Coronary artery (tissue), 2 donors: ENCODE results near the gene WASF2.

Experiments
- DNase-seq: peaks from one replicate; pipeline ENCODE4 v3.0.0-alpha.2; 2017; ENCODE audit warnings: low spot score
- H3K27ac ChIP-seq, 2 donors: fragments of 200-600 bp; sonication (generic); one replicate each; pipeline ENCODE4 v1.5.1; 2016 to 2019
- H3K4me3 ChIP-seq: fragments of 200-600 bp; sonication (generic); 2 replicates; pipeline ENCODE4 v1.5.1; 2016; ENCODE audit warnings: mild to moderate bottlenecking, moderate library complexity
- CTCF ChIP-seq: fragments of 200-600 bp; sonication (generic); IDR thresholded peaks from one replicate; pipeline ENCODE4 v1.5.1; 2019; ENCODE audit warnings: antibody characterized with exemption

WASF2 gene

GRCh38 chr1:27400963-27401341 lies 89.0 kb downstream of the WASF2 start:
- no peak for DNase-seq
- H3K4me3 ChIP-seq = no peak overlapping the region
- H3K27ac ChIP-seq = no peak overlapping the region
- no peak for TF ChIP-seq CTCF

- H3K4me3 ChIP-seq = no peak overlapping the region
- DNase-seq = no peak
- H3K27ac ChIP-seq = no peak overlapping the region
- no peak for TF ChIP-seq CTCF
Observed at GRCh38 chr1:27400082-27400962, 89.6 kb downstream of the WASF2 start.

- no peak for TF ChIP-seq CTCF
- Histone ChIP-seq H3K27ac (no peak overlapping the region), H3K4me3 (no peak overlapping the region)
- no peak for DNase-seq
Observed at GRCh38 chr1:27399251-27400025, 90.5 kb downstream of the WASF2 start.

GRCh38 chr1:27398405-27399149 lies 91.4 kb downstream of the WASF2 start:
- TF ChIP-seq CTCF = no peak
- no peak for DNase-seq
- no peak overlapping the region for H3K27ac ChIP-seq
- no peak overlapping the region for H3K4me3 ChIP-seq

GRCh38 chr1:27397749-27398148 lies 92.2 kb downstream of the WASF2 start:
- no peak for TF ChIP-seq CTCF
- no peak overlapping the region for H3K27ac ChIP-seq

GRCh38 chr1:27397110-27397509 lies 92.9 kb downstream of the WASF2 start:
- no peak for TF ChIP-seq CTCF
- Histone ChIP-seq H3K27ac (no peak overlapping the region), H3K4me3 (no peak overlapping the region)
- no peak for DNase-seq

More at GRCh38 chr1:27397749-27398148, 92.2 kb downstream of the WASF2 start:
- DNase-seq = no peak
- no peak overlapping the region for H3K4me3 ChIP-seq
